Activated T-cell treated with anti-CD3 and anti-CD28 coated beads for 4 hours (primary cell): Measurements from ENCODE around the gene MYL7.
"Not testable (repeated sequence)": the region's sequence is repeated elsewhere in the genome, so short reads cannot be mapped to it uniquely, and the experiment has no call there.

Source experiments
- DNase-seq: peaks from one replicate; pipeline ENCODE4 v3.0.0-alpha.2; 2020

MYL7 gene, protein sequence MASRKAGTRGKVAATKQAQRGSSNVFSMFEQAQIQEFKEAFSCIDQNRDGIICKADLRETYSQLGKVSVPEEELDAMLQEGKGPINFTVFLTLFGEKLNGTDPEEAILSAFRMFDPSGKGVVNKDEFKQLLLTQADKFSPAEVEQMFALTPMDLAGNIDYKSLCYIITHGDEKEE

DNA sequence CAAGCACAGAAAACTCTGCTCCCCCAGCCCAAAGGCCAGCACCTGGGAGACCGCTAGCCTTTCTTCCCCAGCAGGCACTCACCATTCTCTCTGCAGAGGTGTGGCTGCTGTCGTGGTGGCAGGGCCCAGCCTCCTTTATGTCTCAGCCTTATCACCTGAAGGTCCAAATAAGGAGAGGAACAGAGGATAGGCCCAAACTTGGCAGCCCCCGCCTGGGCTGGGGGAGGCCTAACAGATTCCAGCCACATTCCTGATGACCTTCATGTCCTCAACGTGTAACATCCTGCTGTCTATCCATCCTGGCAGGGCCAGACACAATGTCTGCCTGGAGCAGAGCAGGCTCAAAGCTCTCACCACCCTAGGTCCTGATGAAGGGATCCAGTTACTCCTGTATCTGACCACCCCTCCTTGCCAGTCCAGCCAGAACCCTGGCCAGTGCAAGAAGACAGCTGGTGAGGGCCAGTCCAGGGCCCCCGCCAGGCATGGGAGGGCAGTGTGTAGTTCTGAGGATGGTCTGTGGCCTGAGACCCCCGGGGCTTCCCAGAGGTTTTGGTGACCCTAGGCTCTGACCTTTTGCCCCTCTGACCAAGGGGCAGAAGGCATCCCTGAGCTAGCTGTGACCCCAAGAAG is at the start of gene MYL7:
Gene MYL7 (minus strand): TSS at position 112 of the 630 bp plus-strand sequence. CDS start 27 bp downstream, at position 85.
- DNase-seq, result no peak

DNA sequence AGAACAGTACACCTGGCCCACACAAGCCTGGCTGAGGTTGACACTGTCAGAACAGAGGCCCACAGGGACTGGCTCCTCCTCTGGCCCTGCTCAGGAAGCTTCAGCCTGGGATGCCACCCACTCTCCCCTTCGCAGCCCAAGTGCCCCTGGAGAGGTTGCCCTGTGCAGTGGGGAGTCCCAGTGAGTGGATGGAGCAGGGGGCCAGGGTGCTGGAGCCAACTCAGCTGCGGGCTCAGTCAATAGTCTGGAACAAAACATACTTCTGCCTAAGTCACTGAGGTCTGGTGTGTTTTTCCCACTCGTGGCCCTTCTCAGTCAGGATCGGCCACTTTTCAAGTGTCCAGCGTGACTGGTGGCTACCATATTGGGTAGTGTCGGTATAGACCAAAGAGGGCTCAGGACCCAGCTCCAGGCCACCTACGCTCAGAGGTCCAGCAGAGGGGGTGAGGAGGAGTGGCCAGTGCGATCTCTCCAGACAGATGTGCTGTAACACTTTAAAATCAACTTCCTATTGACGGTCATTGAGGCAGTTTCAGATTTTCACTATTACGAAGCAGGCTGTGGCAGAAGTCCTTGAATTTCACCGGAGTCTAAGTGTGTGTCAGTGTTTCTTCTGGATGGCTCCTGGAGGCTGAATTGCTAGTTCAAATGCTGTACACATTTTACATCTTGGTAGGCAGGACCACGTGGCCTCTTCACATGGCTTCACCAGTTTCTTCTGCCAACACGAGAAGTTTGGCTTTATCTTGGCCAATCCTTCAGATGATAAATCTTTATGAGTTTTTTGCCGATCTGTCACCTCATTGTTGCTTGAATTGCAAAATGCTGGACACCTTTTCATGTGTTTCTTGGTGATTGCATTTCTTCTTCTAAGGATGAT is 49.1 kb upstream of the MYL7 start:
- DNase-seq, result no peak

DNA sequence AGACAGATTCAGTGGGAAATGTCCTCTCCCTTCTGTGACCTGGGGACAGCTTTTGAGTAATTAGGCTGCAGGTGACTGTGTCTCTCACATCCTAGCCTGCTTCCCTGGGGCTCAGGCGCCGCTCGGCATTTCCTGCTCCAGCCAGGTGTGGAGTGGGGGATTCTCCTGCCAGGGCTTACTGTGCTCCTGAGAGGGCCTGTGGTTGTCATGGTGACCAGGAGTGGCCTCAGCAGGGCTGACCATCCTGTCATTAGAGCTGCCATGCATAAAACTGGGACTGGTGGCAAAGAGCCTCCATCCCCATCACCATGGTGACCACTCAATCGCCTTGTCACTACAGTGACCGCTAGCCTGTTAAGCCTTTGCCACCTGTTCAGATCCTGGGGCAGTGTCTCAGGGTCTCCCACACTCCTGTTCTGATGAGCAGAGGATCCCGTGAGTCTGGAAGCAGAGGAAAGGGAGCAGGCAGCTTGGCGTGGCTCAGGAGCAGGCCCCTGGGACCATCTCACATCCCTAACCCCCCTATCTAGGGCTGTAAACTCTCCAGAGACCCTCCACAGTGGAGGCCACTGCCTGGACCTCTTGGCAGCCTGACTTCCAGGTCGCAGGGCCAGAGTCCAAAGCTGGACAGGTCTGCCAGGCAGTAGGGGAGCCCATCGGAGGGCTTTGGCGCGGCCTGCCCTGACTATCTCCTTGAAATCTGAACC is 48.3 kb upstream of the MYL7 start, which contains the start of gene GCK:
Gene GCK (minus strand): TSS at position 154 of the 707 bp plus-strand sequence. CDS start 486 bp downstream, outside the sequence.
- DNase-seq, result no peak

DNA sequence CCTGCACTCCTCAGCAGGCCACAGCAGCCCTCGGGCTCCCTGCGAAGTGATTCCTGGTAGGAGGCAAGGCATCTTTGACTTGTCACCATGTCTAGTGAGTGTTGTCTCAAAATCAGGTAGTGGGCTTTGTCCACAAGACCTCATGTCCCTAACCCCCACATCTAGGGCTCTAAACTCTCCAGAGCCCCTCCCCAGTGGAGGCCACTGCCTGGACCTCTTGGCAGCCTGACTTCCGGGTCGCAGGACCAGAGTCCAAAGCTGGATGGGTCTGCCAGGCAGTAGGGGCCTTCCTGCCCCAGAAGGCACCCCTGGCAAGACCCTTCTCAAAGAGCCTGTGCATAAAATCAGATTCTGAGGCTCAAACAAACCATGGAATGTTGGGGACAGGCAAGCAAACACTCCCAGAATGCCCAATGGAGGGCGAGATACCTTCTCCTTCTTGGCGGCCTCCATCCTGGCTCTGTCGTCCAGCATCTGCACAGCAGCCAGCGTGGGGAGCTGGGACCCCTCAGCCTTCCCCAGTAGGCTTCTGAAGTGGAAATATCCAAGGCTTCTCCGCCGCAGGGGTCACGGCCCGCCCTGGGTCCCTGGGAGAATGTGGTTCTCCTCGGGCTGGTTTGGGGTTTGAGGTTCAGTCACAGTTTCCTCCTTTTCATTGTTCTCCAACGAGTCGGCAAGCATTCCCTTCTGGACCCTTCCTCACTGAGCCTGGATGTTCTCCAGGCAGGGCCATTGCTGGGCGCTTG is 47.5 kb upstream of the MYL7 start:
- DNase-seq, result no peak

DNA sequence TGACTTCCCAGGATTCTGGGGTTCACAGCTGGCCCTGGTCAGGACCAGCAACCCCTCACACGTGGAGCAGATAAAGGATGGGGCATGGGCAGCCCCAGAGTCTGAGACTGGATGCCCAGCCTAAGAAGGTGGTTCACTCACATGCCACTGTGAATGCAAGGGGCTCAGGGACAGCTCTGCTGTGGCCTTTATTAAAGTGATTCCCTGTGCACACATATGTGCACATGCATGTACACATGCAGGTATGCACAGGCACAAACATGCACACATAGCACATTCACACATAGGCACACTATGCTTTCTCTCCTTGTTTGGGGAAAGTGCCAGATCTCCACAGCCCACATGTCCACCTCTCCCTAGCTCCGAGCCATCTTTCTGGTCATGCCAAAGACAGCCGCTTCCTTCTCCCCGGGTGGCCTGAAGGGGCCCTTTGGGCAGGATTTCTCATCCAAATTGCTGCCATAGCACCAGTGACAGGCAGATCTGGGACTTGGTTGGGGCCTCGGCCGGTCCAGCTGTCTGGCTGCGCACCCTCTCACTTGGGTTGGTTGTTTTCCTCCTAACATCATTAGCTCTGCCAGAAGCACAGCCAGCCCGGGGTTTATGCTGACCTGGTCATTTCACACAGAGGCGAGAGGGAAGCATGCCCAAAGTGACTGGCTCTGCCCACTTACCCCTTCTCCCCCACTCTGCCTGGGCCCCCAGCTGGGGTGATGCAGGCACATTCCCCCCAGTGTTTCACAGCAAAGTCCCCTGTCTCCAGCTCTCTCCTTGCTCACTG is 46.7 kb upstream of the MYL7 start:
- DNase-seq, result no peak

DNA sequence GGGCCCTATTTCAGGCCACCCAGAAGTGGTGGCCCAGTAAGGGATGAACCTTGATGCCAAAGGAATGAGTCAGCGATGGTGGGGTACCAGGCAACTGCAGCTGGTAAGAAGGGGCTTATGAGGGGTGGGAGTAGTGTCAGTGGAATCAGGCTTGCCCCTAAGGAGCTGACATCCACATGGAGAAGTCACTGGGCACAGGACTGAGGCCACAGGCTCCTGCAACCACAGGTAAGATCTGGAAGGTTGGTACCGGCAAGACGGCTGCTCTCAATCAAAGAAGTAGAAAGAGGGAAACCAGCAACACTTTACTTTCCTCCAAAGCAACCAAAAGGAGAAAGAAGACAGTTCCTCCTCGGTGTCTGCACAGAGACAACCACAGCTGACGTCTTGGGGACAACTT is 45.6 kb upstream of the MYL7 start:
- no peak for DNase-seq

DNA sequence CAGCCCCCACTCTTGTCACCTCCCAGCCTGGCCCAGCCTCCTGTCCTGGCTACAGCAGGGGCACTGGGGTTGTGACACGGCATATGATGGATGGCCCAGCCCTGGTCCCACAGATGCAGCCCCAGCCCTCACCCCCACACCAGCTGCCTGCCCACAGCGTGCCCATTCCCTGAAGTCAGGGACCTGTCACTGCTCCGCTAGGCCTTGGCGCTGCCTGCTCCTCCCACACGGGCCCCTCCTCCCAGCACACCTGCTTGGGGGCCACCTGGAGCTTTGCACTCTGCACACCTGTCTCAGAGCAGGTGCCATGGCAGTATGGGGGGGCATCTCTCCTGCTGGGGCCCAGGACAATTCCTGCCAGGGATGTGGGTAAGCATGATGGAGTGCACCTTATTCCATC is 44.6 kb upstream of the MYL7 start:
- DNase-seq, result no peak

DNA sequence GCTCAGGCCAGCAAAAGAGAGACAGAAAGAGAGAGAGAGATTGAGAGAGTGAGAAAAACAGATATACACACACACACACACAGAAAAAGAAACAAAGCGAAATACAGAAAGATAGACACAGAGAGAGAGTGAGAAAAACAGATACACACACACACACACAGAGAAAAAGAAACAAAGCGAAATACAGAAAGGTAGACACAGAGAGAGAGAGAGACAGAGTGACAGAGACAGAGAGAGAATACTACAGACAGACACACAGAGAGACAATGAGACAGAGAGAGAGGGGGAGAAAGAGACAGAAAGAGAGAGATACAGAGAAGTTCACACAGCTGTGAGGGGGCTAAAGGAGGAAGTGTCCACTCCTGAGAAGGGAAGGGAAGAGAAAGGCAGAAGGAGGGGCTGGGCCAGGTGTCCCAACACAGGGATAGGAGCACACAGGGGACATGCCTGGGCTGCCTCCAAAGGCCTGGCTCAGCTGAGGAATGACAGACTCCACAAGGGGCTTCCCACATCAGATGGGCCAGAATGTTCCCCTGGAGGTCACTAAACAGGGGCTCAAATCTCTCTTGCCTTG is 43.8 kb upstream of the MYL7 start:
- no peak for DNase-seq

DNA sequence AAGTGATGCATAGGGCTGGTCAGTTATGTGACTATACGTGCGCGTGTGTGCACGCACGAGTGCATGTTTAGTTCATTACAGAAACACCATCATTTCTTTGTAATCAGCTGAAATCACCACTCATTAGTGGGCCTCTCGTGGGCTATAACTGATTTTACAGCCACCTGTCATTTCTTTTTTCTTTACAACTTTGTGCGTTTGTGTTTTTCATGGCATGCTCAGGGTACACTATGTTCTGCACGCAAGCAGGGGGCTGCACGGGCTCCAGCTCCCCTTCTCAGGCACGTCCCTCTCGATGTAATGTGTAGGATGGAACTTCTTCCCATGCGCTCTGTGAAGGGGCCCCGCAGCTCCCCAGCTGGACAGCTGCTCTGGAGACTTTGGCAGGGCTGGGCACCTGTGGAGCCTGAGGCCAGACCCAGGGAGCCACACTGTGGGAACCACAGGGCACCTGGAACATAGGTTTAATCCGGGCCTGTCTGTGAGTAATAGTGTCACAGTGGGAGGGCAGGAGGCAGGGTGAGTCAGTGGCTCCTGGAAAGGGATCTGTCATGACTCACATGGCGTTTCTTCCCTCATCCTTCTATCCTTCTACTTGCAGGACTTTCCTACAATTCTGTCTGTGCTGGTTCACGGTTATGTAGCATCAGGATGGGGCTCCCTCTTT is 43.2 kb upstream of the MYL7 start:
- no peak for DNase-seq

DNA sequence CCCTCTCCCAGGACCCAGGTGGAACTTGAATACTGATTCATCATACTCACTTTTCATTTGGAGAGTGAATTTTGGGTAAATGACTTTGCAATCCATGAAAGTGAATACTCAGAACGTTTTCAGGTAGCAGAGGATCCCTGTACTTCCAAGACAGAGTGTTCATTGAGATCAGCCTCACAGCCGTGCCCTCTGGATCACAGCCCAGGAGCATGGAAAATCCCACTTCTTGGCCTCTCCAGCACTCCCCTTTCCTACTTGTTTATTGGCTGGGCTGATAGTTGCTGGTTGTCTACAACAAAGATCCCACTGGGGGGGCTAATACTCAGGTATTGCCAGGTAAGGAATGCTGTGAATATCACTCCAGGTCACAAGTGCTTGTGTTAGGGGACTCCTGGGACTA is 42.3 kb upstream of the MYL7 start:
- no peak for DNase-seq

DNA sequence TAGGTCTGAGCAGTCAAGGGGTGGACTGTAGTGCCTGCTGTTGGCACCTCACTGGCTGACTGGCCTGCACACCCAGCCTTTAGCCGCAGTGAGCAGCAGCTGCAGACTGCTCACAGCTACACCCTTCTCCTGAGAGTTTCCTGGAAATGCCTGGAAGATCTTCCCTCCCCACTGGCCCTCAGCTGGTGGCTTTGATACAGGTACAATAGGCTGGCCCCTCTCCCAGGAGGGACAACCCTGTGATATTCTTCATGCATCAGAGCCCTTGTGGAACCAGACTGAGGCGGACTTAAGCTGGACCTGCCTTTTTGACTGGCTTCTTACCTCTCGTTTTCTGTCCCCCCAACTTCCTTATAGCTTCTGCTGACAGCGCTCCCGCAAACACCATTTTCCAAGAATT is 41.7 kb upstream of the MYL7 start:
- DNase-seq, result no peak

DNA sequence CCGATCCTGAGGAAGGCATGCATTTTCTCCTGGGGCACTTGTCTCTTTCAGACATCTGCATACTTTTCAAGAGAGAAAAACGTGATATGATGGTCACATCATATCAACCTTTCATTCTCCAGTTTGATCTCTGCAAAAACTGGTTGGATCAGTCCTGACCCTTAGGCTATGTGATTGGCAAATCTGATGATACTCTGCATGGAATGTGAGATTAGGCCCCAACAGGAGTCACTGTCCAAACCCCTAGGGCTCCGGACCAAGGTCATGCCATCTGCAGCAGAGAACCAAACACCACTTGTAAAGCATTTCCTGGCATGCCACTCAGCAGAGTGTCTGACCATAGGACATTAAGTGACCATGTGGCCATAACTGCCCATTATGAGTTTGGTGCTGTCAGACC is 39.5 kb upstream of the MYL7 start:
- DNase-seq, result no peak

DNA sequence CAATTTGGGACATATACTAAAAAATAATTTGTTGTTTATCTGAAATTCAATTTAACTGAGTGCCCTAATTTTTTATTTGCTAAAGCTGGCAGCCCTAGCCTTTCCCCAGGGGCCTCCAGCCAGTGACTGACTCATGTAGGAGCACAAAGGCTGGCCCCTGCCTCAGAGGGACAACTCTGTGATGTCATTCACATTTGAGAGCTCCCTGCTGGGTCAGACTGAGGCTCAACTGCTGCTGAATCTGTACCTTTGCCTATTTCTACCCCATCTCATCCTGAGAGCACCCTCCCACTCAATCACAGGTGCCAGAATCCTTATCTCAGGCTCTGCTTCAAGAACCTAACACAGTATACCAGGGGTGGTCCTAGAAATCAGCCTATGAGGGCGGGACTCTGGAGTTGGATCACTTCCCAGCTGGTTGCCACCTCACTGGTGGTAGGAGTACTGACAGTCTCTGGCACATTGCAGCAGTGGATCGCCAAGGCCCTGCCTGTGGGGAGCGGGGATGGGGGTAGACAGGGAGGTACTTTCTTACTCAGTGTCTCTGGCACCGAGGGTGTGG is 36.5 kb upstream of the MYL7 start:
- no peak for DNase-seq

DNA sequence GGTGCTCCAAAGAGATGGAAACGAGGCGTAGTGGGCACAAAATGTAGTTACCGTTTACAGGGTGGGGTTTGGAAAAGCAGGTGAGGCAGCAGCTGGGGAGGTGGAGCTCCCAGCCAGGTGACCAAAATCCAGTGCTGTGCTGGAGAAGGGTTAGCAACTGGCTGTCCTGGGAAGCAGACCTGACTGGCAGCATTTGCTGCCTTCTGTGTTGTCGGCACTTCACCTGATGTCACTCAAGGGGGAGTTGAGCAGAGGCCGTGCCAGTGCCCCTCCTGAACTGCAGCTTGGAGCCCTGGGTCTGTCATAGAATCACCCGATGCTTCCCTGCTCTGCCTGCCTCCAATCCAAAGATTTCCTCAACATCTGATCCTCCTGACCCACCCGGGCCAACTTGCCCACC is 35.4 kb upstream of the MYL7 start:
- no peak for DNase-seq

DNA sequence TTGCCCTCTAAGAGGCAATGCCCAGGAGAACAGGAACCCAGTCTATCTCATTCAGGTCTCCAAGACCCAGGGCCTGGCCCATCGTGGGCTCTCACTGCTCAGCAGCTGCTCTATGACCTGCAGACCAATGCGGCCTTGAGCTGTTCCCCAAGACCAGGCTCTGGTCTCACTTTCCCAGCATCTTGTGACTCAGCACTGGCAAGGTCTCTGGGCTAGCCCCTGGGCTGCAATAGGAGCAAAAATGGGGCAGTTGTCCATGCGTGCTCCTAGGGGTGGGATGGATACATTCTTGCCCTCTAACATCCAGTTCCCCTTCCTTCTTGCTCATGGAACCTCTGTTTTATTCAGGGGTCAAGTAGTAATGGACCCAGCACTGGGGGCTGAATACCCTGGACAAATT is 34.6 kb upstream of the MYL7 start:
- no peak for DNase-seq

DNA sequence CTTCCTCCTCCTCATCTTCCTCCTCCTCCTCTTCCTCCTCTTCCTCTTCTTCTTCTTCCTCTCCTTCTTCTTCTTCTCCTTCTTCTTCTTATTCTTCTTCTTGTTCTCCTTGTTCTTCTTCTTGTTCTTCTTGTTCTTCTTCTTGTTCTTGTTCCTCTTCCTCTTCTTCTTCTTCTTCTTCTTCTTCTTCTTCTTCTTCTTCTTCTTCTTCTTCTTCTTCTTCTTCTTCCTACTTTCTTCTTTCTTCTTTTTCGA is 33.5 kb upstream of the MYL7 start:
- not testable (repeated sequence) for DNase-seq

DNA sequence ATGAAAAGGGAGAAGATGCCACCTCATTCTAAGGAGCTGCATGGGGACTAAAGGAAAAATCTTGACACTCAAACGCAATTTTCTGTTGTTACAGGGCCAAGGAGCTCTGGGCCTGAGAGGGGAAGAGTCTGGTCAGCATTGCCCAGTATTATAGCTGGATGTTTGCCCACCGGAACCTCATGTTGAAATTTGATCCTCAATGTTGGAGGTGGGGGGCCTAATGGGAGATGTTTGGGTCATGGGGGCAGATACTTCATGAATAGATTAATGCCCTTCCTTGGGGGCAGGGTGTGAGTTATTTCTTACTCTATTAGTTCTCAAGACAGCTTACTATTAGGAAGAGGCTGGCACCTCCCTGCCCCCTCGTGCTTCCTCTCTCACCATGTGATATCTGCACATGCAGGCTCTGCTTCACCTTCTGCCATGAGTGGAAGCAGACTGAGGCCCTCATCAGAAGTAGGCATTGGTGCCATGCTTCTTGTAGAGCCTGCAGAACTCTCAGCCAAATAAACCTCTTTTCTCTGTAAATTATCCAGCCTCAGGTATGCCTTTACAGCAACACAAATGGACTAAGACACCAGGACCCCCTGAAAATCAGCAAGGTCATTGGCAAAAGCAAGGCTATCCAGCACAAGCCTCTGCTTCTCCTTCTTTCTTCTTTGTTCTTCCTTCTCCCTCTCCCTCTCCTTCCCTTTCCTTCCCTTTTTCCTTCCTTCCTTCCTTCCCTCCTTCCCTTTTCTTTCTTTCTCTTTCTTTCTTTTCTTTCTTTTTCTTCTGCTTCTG is 33.0 kb upstream of the MYL7 start:
- no peak for DNase-seq

DNA sequence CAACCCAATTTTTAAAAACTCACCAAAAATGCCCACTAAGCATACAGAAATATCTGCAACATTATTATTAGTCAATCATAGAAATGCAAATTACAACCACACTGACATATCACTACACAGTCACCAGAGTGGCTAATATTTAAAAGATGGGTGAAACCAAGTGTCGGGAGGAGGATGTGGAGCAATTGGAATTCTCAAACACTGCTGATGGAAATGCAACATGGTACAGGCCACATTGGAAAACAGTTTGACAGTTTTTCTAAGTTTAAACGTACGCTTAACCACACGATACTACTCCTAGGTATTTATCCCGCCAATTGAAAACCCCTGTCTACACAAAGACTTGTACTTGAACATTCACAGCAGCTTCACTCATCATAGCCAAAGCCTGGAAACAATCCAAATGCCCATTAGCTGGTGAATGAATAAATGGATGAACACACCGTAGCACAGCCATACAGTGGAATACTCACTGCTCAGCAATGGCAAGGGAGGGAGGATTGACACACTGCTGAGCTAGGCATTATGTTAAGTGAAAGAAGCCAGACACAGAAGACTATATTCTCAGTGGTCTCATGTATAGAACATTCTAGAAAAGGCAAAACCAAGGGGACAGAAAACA is 31.8 kb upstream of the MYL7 start:
- no peak for DNase-seq

DNA sequence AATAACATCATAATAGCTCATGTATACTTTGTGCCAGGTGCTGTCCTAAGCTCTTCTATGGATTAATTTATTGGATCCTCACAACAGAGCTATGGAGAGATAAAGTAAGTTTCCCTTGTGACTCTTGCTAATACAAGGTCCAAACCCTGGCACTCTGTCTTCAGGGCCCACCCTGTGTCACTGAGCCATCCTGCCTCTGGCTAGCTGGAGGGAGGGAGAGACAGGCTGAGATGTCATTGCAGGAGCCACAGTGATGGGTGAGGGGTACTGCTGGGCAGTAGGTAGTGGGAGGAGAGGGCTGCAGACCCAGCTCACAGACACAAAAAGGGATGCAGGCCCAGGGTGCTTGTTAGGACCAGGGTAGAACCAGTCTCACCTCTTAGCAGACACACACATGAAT is 31.2 kb upstream of the MYL7 start:
- no peak for DNase-seq
